Measurements from ENCODE around the gene SRPK3.

The SRPK3 gene

DNA sequence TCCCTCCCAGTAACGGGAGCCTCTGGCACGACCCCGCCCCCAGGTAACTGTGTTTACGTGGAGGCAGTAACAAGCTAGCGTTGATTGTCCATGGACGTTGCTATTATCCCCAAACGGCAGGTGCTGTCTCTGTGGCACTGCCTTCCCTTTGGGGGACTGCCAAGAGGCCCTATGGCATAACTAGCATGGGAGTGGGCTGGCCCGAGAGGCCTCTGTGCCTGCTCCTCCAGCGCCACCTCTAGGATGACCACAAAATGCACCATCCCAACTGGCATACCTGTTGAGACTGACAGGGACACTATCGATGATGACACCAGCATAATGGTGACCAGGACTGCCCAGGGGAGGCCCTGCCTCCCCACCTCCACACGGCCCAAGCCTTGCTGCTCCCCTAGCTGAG is 1.5 kb downstream of the SRPK3 start:
- Mint-ChIP-seq H3K4me3 (no peak overlapping the region), H3K4me1 (ENCODE audit: low read depth) (peaks cover 3% of the 10 kb centered on the region), H3K36me3 (ENCODE audit: low read depth) (peaks cover 23% of the 10 kb centered on the region), H3K27me3 (peaks cover 17% of the 10 kb centered on the region), H3K9me3 (no peaks in the 10 kb centered on the region), H3K27ac (no peak overlapping the region)
- DNase-seq = no peak

DNA sequence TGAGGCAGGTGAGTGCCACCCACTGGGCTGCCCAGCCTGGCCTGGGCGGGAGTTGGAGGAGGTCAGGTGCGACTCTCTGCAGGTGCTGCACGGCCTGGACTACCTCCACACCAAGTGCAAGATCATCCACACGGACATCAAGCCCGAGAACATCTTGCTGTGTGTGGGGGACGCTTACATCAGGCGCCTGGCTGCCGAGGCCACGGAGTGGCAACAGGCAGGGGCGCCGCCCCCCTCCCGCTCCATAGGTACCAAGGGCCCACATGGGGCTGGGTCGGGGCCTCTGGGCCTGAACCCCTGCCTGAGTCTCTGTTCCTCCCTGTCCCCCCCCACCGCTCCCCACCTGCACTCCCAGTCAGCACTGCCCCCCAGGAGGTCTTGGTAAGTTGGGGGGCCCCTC is 2.0 kb downstream of the SRPK3 start:
- Mint-ChIP-seq H3K9me3 (no peaks in the 10 kb centered on the region), H3K4me3 (no peak overlapping the region), H3K27ac (no peak overlapping the region), H3K27me3 (peaks cover 16% of the 10 kb centered on the region), H3K4me1 (ENCODE audit: low read depth) (peaks cover 3% of the 10 kb centered on the region), H3K36me3 (ENCODE audit: low read depth) (peaks cover 26% of the 10 kb centered on the region)
- no peak for DNase-seq

DNA sequence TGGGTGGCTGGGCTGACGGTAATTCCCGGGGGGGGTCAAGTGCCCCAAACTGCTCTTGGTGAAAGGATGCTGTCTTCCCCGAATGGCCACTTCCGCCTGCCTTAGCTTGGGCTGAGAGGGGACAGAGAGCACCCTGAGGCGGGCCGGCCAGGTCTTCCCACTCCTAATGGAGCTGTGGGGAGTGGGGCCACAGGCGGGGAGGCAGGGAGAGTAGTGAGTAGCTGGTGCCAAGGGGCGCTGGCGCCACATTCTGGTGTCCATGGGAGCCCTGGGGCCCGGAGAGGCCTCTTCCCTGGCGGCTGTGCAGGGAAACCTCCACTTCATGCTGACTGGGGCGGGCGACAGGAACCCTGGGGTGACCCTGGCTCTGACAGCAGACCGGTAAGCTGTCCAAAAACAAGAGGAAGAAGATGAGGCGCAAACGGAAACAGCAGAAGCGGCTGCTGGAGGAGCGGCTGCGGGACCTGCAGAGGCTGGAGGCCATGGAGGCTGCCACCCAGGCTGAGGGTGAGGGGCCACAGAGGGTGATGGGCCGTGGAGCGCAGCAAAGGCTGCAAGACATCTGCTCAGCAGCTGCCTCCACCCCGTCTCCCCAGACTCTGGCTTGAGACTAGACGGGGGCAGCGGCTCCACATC is 2.7 kb downstream of the SRPK3 start:
- DNase-seq = no peak
- no peaks in the 10 kb centered on the region for H3K9me3 Mint-ChIP-seq
- H3K4me1 Mint-ChIP-seq (ENCODE audit: low read depth) = peaks cover 3% of the 10 kb centered on the region
- H3K36me3 Mint-ChIP-seq (ENCODE audit: low read depth) = peaks cover 29% of the 10 kb centered on the region
- H3K4me3 Mint-ChIP-seq = no peak overlapping the region
- no peak overlapping the region for H3K27ac Mint-ChIP-seq
- peaks cover 13% of the 10 kb centered on the region for H3K27me3 Mint-ChIP-seq

DNA sequence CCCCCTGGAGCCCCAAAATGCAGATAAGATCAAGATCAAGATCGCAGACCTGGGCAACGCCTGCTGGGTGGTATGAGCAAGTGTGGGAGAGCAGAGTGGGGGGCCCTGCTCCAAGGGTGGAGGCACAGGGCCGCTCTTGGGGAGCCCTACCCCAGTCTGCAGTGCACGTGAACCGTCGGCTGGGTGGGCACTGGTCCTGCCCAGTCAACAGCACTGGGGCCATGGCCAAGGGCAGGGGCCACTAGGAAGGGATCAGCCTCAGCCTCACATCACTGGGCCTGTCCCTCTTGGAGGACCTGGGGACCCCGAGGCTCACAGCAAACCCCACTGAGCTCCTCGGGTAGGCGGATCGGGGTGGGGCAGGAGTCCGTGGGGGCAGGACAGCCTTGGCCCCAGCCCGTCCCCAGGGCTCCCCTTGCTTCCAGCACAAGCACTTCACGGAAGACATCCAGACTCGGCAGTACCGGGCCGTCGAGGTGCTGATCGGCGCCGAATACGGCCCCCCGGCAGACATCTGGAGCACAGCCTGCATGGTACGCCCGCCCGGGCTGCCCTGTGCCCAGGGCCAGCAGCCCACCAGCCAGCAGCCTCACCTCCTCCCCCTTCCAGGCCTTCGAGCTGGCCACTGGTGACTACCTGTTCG is 3.6 kb downstream of the SRPK3 start:
- peaks cover 13% of the 10 kb centered on the region for H3K27me3 Mint-ChIP-seq
- DNase-seq = no peak
- H3K4me1 Mint-ChIP-seq (ENCODE audit: low read depth) = peaks cover 3% of the 10 kb centered on the region
- H3K4me3 Mint-ChIP-seq = no peak overlapping the region
- no peak overlapping the region for H3K27ac Mint-ChIP-seq
- no peaks in the 10 kb centered on the region for H3K9me3 Mint-ChIP-seq
- H3K36me3 Mint-ChIP-seq (ENCODE audit: low read depth) = peaks cover 38% of the 10 kb centered on the region

DNA sequence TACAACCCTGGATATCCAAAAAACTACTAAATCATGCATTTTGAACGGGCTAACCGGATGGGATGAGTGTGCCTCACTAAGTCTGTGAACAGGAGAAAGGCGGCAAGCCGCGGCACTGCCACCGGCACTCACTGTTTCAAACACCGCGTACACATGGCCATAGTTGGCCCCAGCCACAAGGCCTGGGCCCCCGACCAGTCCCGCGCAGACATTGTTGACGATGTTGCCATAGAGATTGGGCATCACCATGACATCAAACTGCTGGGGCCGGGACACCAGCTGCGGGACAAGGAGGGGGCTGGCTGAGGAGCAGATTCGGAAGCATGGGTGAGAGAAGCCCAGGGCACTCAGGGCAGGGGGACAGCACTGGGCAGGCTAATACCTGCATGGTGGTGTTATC is 5.8 kb downstream of the SRPK3 start:
- H3K36me3 Mint-ChIP-seq (ENCODE audit: low read depth) = peaks cover 52% of the 10 kb centered on the region
- H3K27ac Mint-ChIP-seq = no peak overlapping the region
- no peak overlapping the region for H3K4me3 Mint-ChIP-seq
- H3K4me1 Mint-ChIP-seq (ENCODE audit: low read depth) = no peaks in the 10 kb centered on the region
- H3K9me3 Mint-ChIP-seq = no peaks in the 10 kb centered on the region
- no peak for DNase-seq
- H3K27me3 Mint-ChIP-seq = peaks cover 7% of the 10 kb centered on the region

DNA sequence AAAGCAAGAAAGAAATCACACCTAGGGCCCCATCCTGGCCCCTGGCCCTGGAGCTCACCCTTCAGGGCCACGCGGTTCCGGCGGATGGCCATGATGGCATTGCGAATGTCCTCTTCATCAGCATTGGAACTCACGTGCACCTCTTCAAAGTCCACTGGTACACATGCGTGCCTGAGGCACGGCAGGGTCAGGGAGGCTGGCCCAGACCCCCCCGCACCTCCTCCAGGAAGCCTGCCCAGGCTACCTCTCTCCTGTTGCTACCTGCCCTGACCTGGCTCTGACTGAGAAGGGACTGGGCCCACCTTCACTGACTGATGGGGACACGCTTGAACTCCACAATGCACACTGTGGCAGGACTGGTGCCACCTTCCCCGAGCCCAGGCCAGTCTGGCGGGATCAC is 8.8 kb downstream of the SRPK3 start:
- Mint-ChIP-seq H3K4me1 (ENCODE audit: low read depth) (peaks cover 6% of the 10 kb centered on the region), H3K9me3 (no peaks in the 10 kb centered on the region), H3K4me3 (no peak overlapping the region), H3K36me3 (ENCODE audit: low read depth) (peaks cover 59% of the 10 kb centered on the region), H3K27ac (no peak overlapping the region), H3K27me3 (peaks cover 10% of the 10 kb centered on the region)
- DNase-seq = no peak

DNA sequence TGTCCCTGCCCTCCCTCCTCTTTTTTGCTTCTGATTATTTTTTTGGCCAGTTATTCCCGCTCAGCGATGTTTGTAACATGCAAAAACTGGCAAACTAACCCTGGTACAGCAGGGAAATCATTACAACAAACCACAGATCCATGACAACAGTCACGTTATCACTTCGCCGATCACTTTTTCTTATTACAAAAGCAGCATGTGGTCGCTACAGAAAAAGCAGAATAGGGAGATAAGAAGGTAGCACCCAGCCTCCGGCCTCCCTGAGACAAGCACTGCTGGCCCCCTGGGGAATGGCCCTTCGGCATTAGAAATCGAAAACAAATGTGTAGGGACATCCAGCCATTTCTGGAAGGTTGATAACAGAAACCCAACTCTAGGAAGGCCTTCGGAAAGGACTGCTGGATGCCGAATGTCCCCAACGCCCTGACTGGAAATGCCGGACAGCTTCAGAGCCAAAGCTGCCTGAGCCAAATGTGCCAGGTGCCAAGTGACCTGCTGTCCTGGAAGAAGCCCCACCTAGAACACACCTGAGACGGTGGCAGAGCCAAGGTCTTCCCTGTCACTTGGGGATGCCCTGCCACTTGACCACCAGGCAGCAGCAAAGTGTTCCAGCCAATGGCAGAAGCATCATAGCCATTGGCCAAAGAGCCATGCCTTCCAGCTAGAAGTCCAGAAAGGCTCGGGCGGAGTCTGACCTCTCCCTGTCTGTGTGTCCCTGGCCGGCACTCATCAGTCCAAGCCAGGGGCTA is 10.4 kb downstream of the SRPK3 start:
- Mint-ChIP-seq H3K27me3 (peaks cover 14% of the 10 kb centered on the region), H3K4me1 (ENCODE audit: low read depth) (peaks cover 12% of the 10 kb centered on the region), H3K27ac (no peak overlapping the region), H3K36me3 (ENCODE audit: low read depth) (peaks cover 58% of the 10 kb centered on the region), H3K9me3 (no peaks in the 10 kb centered on the region), H3K4me3 (no peak overlapping the region)
- no peak for DNase-seq

DNA sequence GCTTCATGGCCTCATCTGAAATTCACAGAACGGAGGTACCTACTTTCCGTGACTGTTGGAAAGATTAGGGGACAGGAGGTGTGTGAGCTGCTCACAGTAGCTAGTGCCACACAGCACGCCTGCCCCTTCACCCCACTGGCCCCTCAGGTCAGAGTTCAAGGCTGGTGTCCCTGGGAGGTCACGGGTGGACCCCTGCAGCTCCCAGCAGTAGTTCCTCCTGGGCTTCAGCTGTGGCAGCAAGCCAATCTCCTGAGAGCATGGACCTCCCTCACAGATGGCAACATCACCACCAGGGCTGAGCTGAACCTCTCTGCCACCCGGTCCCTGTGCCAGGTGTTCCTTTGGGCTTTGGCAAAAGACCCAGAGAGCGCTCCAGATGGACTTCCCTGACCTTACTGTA is 11.5 kb downstream of the SRPK3 start:
- no peaks in the 10 kb centered on the region for H3K9me3 Mint-ChIP-seq
- no peak overlapping the region for H3K27ac Mint-ChIP-seq
- peaks cover 61% of the 10 kb centered on the region for H3K36me3 Mint-ChIP-seq (ENCODE audit: low read depth)
- H3K4me1 Mint-ChIP-seq (ENCODE audit: low read depth) = peaks cover 20% of the 10 kb centered on the region
- H3K4me3 Mint-ChIP-seq = peak overlapping the region; percentile 91
- H3K27me3 Mint-ChIP-seq = peaks cover 17% of the 10 kb centered on the region
- no peak for DNase-seq

DNA sequence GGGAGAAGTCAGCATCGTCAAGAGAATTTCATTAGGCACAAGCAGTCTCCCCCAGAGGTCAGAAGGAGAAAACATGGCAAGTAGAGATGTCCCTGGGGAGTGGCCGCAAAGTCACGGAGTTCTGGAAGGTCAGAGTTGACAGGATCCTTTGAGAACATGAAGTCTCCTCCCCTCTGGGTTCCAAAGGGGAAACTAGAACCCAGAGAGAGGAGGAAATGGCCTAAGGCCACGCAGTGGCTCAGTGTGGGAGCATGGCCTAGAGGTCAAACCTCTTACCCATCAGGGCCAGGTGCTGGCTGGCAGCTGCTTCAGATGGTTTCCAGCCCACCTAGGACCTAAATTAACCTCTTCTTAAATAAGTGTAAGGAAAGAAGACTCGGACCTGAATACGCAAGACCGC is 12.4 kb downstream of the SRPK3 start:
- no peak for DNase-seq
- Mint-ChIP-seq H3K36me3 (ENCODE audit: low read depth) (peaks cover 59% of the 10 kb centered on the region), H3K9me3 (no peaks in the 10 kb centered on the region), H3K27me3 (peaks cover 17% of the 10 kb centered on the region), H3K4me3 (peak overlapping the region; percentile 91), H3K4me1 (ENCODE audit: low read depth) (peaks cover 21% of the 10 kb centered on the region), H3K27ac (peak overlapping the region; percentile 96)

DNA sequence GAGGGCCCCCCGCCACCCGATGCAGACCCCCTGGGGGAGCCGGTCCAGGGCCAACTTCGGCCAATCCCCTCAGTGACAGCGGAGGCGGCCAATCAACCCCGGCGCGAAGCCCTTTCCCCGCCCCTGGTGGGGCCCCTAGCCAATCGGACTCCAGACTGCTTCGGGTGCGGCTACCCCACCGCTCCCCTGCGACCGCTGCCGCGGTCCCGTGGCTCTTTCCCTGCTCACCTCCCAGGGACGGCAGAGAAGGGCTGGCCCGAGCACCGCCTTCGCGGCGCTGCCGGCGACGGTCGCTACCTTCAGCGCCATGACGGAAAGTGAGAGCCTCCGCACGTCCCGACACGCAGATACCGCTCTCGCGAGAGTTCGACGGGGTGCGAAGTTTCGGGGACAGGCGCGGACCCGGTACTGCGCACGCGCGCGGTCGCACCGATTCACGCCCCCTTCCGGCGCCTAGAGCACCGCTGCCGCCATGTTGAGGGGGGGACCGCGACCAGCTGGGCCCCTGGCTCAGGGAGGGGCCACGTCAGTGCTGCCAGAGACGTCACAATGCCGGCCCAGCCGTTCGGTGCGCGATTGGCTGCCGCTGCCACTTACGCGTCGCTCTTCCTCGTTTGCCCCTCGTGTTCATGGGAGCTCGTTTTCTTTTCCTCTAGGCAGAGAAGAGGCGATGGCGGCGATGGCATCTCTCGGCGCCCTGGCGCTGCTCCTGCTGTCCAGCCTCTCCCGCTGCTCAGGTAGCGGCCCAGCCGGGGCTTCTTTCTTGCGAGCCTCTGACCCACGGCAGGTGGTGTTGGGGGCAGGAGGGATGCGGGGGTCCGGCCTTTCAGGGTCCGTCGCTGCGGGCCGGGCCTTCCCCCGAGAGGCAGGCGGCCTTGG is 13.4 kb downstream of the SRPK3 start, which contains the start of the genes IDH3G and SSR4:
IDH3G (minus strand) TSS at position 358 of the 879 bp plus-strand sequence; CDS start at position 309, 49 bp downstream.
SSR4 (plus strand) TSS at position 651 of the 879 bp plus-strand sequence; CDS start at position 671, 20 bp downstream.
- H3K36me3 Mint-ChIP-seq (ENCODE audit: low read depth) = peaks cover 62% of the 10 kb centered on the region
- DNase-seq = peak; percentile 92
- H3K9me3 Mint-ChIP-seq = no peaks in the 10 kb centered on the region
- H3K27ac Mint-ChIP-seq = peak within 1 kb of the TSS; percentile 96
- H3K27me3 Mint-ChIP-seq = peaks cover 17% of the 10 kb centered on the region
- peaks cover 21% of the 10 kb centered on the region for H3K4me1 Mint-ChIP-seq (ENCODE audit: low read depth)
- H3K4me3 Mint-ChIP-seq = peak within 1 kb of the TSS; percentile 91

DNA sequence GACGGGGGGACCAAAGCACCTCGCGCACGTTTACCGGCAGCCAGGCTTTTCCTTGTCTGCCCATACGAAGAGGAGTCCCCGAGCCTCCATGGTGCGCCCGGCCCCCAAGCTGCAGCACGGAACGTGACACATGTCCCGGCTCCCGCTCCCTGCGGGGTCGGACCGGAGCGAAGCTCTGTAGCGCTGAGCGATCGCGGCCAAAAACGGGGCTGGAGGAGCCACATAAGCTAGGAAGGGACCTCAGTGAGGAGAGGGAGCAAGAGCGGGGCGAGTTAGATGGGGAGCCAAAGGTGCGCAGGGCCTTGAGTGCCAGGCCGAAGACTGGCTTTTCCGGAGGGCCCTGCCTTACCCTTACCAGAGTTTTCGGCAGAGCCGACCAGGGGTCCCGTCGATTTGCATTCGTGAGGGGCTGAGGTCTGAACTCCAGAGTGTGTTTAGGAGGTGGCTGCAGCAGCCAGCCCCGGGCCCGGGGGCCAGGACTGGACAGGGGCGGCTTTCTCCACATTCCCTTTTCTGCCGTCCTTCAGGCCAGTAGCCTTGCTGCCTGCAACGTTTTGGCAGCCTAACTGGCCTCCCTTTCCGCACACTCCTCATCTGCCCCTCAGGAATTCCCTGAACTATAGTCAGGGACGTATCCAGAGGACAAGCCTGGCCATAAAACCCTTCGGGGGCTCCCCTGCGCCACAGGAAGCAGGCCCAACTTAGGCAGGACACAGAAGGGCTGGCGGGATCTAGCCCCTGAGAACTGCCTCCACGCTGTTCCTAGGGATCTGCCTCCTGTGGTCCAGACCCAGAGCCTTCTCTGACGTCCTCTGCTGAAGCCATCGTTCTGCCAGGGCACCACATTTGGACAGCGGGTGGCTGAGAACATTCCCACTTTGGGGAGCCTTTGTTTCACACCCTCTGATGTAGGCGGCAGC is 14.3 kb downstream of the SRPK3 start:
- H3K9me3 Mint-ChIP-seq = no peaks in the 10 kb centered on the region
- peak overlapping the region; percentile 96 for H3K27ac Mint-ChIP-seq
- peak overlapping the region; percentile 91 for H3K4me3 Mint-ChIP-seq
- peaks cover 17% of the 10 kb centered on the region for H3K27me3 Mint-ChIP-seq
- H3K4me1 Mint-ChIP-seq (ENCODE audit: low read depth) = peaks cover 21% of the 10 kb centered on the region
- H3K36me3 Mint-ChIP-seq (ENCODE audit: low read depth) = peaks cover 56% of the 10 kb centered on the region
- DNase-seq = no peak

DNA sequence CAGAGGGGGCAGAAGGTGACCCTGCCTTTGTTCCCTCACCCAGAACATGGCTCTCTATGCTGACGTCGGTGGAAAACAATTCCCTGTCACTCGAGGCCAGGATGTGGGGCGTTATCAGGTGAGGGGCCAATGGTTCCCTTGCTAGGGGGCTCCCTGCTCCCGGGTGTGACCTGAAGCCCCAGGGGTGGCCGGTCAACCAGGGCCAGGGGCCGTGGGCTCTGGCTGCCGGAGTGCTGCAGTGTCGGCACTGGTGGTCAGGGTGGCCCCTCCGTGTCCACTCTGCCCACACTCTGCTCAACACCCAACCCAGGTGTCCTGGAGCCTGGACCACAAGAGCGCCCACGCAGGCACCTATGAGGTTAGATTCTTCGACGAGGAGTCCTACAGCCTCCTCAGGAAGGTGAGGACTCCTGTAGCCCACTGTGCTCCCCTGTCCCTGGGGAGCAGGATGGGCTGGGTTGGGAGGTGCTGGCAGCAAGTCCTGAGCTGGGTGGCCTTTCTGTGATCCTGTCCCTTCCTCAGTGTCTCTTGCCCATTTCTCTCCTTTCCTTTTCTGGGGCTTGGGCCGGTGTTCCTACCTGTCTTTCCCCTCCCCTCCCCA is 16.7 kb downstream of the SRPK3 start:
- peaks cover 48% of the 10 kb centered on the region for H3K36me3 Mint-ChIP-seq (ENCODE audit: low read depth)
- no peak for DNase-seq
- H3K9me3 Mint-ChIP-seq = no peaks in the 10 kb centered on the region
- no peak overlapping the region for H3K27ac Mint-ChIP-seq
- H3K4me1 Mint-ChIP-seq (ENCODE audit: low read depth) = peaks cover 21% of the 10 kb centered on the region
- H3K4me3 Mint-ChIP-seq = no peak overlapping the region
- peaks cover 14% of the 10 kb centered on the region for H3K27me3 Mint-ChIP-seq

DNA sequence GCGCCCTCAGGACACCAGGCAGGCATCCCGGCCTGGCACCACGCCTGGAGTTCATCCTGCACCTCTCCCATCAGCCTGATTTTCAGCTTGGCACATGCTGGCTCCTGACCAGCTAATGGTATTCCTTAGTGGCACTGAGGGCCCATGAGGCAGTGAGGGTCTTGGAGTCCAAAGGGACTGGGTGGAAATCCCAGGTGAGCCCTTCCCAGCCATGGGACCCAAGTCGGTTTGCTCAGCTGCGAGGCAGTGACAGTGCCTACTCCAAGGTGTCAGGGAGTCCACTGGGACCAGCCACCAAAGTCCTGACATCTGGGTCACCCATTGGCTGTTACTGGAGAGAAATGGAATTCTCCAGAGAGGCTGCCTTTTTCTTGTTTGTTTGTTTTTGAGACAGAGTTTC is 18.5 kb downstream of the SRPK3 start:
- peaks cover 16% of the 10 kb centered on the region for H3K4me1 Mint-ChIP-seq (ENCODE audit: low read depth)
- peaks cover 39% of the 10 kb centered on the region for H3K36me3 Mint-ChIP-seq (ENCODE audit: low read depth)
- H3K9me3 Mint-ChIP-seq = no peaks in the 10 kb centered on the region
- no peak for DNase-seq
- no peak overlapping the region for H3K4me3 Mint-ChIP-seq
- peaks cover 10% of the 10 kb centered on the region for H3K27me3 Mint-ChIP-seq
- H3K27ac Mint-ChIP-seq = no peak overlapping the region

Data from activated T-cell treated with anti-CD3 and anti-CD28 coated beads, Interleukin-2, amount 50 U/mL, for 24 hours (primary cell).